H1 (cell line): ENCODE results near the gene PHACTR2. TPM values are rescaled to one million over a fixed set of nuclear protein-coding genes. Genes with fewer than 3 reads are reported as not detected.

ENCODE experiments used
- CREB1 ChIP-seq: IDR thresholded peaks from 2 replicates; pipeline ENCODE4 v1.6.1; 2012; ENCODE audit warnings: inconsistent platforms
- SP4 ChIP-seq: IDR thresholded peaks from 2 replicates; pipeline ENCODE4 v1.6.1; 2012; ENCODE audit warnings: low read length, inconsistent platforms
- polyA plus RNA-seq, 7 experiments: library from polyadenylated mRNA; depleted of rRNA in 3 of 7; stranded (reverse) in 5 of 7; unstranded in 2 of 7; fragments of >200 nt in 5 of 7; fragments of 200-250 nt in 2 of 7; gene quantifications; 1 replicate in 5 of 7; 2 replicates in 1 of 7; 4 replicates in 1 of 7; pipeline versions ENCODE4 v1.2.1 to v1.2.3, GENCODE V29; 2011 to 2013; ENCODE audit warnings: missing spikeins in 2 of 7, mixed read lengths in 2 of 7
- total RNA-seq: library from RNA; stranded (reverse); fragmentation: NEBNext Ultra II Directional; extraction: Animal tissue kit (Norgen Biotek cat#: 25700); gene quantifications from 2 replicates; pipeline ENCODE4 v1.2.1, GENCODE V29; 2021
- TF ChIP-seq, protein P1 (sequence below): IDR thresholded peaks from 2 replicates; pipeline ENCODE4 v1.6.1; 2011; ENCODE audit warnings: low read length, improper control_type of control experiment
- TF ChIP-seq, protein P2 (sequence below): IDR thresholded peaks from 2 replicates; pipeline ENCODE4 v1.6.1; 2012; ENCODE audit warnings: inconsistent platforms

PHACTR2 gene
- total and polyA plus RNA-seq, 2 of the 8 experiments (the other 6 are each of a cell fraction or from before 2014, with no cell fraction given): 16.9 to 131 TPM

DNA sequence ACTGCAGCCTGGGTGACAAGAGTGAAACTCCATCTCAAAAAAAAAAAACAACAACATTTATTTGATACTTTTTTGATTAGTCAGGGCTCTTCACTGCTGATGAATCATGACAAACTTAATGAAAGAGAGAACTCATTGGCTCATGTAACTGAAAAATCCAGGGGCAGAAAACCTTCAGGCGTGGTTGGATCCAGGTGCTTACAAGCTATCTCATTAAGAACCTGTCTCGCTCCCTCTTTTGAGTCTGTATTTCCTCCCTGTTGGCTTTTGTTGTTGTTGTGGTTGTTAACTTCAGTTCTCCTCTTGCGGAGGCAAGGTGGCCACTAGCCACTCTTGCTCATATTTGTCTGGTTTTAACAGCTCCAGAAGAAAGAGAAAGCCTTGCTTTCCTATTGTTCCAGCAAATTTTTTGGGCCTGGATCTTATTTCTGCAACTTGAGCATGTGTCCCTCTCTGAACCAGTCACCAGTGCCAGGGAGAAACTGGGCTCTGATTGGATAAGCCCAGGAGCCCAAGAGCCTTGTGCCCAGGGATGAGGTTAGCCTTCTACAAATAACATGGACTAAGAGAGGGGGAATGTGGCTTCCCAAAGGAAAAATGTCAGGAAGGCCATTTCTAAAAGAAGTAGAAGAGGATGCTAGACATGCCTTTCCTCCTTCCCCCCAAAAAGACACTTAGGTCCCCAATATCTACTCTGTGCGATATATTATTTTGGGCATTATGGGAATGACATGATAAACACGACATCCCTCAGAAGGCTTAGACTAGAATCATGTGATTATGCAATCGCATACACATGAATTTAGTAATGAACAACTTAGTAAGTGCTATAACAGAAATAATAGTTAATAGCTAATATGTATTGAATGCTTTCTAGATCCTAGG lies 64.5 kb downstream of the PHACTR2 start (continued):
- TF ChIP-seq, protein P1, sequence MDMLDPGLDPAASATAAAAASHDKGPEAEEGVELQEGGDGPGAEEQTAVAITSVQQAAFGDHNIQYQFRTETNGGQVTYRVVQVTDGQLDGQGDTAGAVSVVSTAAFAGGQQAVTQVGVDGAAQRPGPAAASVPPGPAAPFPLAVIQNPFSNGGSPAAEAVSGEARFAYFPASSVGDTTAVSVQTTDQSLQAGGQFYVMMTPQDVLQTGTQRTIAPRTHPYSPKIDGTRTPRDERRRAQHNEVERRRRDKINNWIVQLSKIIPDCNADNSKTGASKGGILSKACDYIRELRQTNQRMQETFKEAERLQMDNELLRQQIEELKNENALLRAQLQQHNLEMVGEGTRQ: no peak
- TF ChIP-seq, protein P2, sequence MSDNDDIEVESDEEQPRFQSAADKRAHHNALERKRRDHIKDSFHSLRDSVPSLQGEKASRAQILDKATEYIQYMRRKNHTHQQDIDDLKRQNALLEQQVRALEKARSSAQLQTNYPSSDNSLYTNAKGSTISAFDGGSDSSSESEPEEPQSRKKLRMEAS: no peak
- TF ChIP-seq CREB1 (no peak), SP4 (no peak)
- TF ChIP-seq, all 59 proteins: peak for 0
